ENCODE measurements around the gene OTOGL. TPM values are rescaled to one million over a fixed set of nuclear protein-coding genes. Genes with fewer than 3 reads are reported as not detected.
A peak's percentile ranks its signal among the peaks of the same experiment; 100 is the strongest.

OTOGL gene
- total RNA-seq, 4 donors from 2014 or later = 0.21 to 0.60 (median 0.44) TPM; not detected in 1

DNA sequence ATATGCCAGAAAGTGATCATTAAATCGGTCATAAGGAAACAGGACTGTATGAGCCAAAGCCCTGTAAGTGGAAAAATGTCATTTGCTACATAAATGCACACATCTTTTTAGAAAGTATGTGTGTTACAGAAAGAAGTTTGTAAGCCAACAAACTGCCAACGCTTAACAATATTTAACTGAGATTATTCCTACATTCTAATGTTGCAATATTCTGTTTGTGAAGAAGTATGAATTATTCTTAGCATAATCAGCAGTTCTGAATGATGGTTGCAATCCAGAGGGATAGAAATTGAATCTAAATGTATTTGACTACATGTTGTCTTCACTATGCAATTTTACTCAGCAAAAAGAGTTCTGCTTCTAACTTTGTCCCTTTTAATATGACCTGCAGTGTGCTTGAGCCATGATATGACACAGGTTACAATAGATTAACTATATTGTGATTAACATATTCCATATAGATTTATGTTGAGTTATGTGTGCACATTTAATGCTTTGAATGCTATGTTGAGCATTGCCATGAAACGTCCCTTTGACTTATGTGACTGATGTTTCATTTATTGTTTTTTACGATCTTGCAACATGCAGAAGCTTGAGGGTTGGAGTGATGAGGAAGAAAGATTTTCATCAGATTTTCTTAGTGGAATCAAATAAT is 277.9 kb downstream of the OTOGL start:
- Histone ChIP-seq H3K4me3 (no peak overlapping the region), H3K27ac (no peak overlapping the region), H3K27me3 (no peaks in the 10 kb centered on the region), H3K4me1 (no peaks in the 10 kb centered on the region), H3K36me3 (no peaks in the 10 kb centered on the region), H3K9me3 (no peaks in the 10 kb centered on the region)
- 71 to 81% methylated on average over 4 of the region's 4 CpGs for WGBS, 2 donors
- DNase-seq (ENCODE audit: low spot score in 2 of 2) = no peak
- TF ChIP-seq POLR2A (IDR thresholded peaks at IDR 0.05) (no peak), EP300 (IDR thresholded peaks at IDR 0.05) (no peak), CTCF (IDR thresholded peaks at IDR 0.05) (no peak)

DNA sequence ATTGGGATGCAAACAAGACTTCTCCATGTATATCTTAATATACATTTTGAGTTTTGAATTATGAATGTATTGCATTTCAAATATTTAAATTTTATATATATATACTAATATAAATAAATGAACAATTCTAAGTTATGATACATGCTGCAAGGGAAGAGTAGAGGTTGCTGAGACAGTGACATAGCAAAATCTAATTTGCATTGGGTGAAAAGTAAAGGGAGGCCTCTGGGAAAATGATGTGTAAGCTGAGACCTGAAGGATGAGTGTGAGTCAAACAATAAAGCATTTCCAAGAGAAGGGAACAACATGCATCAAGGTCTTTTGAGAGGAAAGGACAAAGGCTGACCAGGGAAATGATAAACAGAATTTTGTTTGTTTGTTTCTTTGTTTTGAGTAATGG is 281.8 kb downstream of the OTOGL start:
- Histone ChIP-seq H3K9me3 (no peaks in the 10 kb centered on the region), H3K27me3 (no peaks in the 10 kb centered on the region), H3K36me3 (no peaks in the 10 kb centered on the region), H3K4me3 (no peak overlapping the region), H3K27ac (no peak overlapping the region), H3K4me1 (no peaks in the 10 kb centered on the region)
- DNase-seq (ENCODE audit: low spot score in 2 of 2) = no peak
- no peak for TF ChIP-seq POLR2A (IDR thresholded peaks at IDR 0.05)
- no peak for TF ChIP-seq EP300 (IDR thresholded peaks at IDR 0.05)
- TF ChIP-seq CTCF (IDR thresholded peaks at IDR 0.05) = no peak

DNA sequence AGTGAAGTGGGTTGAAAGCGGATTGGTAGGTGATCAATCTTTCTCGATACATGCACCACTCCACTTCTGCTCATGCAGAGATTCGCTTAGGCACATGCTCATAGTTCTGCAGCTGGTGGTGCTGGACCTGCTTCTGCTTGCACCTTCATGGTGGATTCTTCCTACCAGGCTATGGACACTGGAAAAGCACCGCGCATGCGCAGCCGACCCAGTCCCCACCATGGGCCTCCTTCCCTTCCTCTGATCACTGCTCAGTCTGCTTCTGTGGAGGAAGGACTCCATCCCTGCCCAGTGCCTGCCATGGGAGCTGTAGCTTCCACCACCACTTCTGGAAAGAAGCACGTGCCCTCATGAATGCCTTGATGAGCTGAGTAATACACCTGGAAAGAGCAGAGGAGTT is 282.9 kb downstream of the OTOGL start:
- Histone ChIP-seq H3K4me3 (no peak overlapping the region), H3K9me3 (no peaks in the 10 kb centered on the region), H3K36me3 (no peaks in the 10 kb centered on the region), H3K4me1 (no peaks in the 10 kb centered on the region), H3K27ac (no peak overlapping the region), H3K27me3 (no peaks in the 10 kb centered on the region)
- WGBS, 2 donors = 95 to 99% methylated on average over 8 of the region's 8 CpGs
- DNase-seq (ENCODE audit: low spot score in 2 of 2) = no peak
- TF ChIP-seq POLR2A (IDR thresholded peaks at IDR 0.05) = no peak

GRCh38 chr12:80400571-80400991 is 301.2 kb downstream of the OTOGL start:
- TF ChIP-seq POLR2A (IDR thresholded peaks at IDR 0.05) = no peak
- TF ChIP-seq EP300 (IDR thresholded peaks at IDR 0.05) = no peak
- no peak for TF ChIP-seq CTCF (IDR thresholded peaks at IDR 0.05)
- 12 to 31% methylated on average over 20 of the region's 20 CpGs for WGBS, 2 donors
- H3K27ac ChIP-seq = no peak overlapping the region

GRCh38 chr12:80401191-80401590 is 301.9 kb downstream of the OTOGL start:
- Histone ChIP-seq H3K4me3 (peak overlapping the region in 2 of 4 donors; percentile 36 to 41), H3K9me3 (no peaks in the 10 kb centered on the region), H3K27me3 (peaks cover 0 to 5% of the 10 kb centered on the region in 2 donors), H3K4me1 (peaks cover 0 to 7% (median 0%) of the 10 kb centered on the region in 4 donors), H3K27ac (no peak overlapping the region), H3K36me3 (no peaks in the 10 kb centered on the region)
- 83 to 93% methylated on average over 3 of the region's 3 CpGs for WGBS, 2 donors
- no peak for TF ChIP-seq CTCF (IDR thresholded peaks at IDR 0.05)
- no peak for TF ChIP-seq POLR2A (IDR thresholded peaks at IDR 0.05)
- TF ChIP-seq EP300 (IDR thresholded peaks at IDR 0.05) = no peak
- no peak for DNase-seq (ENCODE audit: low spot score in 2 of 2)

More at GRCh38 chr12:80400571-80400991, 301.2 kb downstream of the OTOGL start:
- no peaks in the 10 kb centered on the region for H3K36me3 ChIP-seq
- peaks cover 0 to 5% of the 10 kb centered on the region in 2 donors for H3K27me3 ChIP-seq
- peaks cover 0 to 7% (median 0%) of the 10 kb centered on the region in 4 donors for H3K4me1 ChIP-seq
- DNase-seq (ENCODE audit: low spot score in 2 of 2) = no peak
- peak overlapping the region in 3 of 4 donors; percentile 18 to 41 (median 36) for H3K4me3 ChIP-seq
- no peaks in the 10 kb centered on the region for H3K9me3 ChIP-seq

Data from tibial nerve (tissue), 4 donors.